ENCODE measurements around the gene ACTR8.

GRCh38 chr3:53833700-53834099 lies 48.3 kb downstream of the ACTR8 start:
- TF ChIP-seq EZH2 (IDR thresholded peaks at IDR 0.05; ENCODE audit: borderline replicate concordance, low read depth, low read length, severe bottlenecking) (no peak), CTCF (IDR thresholded peaks at IDR 0.05; ENCODE audit: borderline replicate concordance, extremely low read depth, low read length, poor library complexity, severe bottlenecking) (no peak)

Measured in DND-41 (cell line).